Measurements from ENCODE around the gene PCNX1. TPM values are rescaled to one million over a fixed set of nuclear protein-coding genes. Genes with fewer than 3 reads are reported as not detected.

Gene PCNX1
- total and polyA plus RNA-seq, 9 of the 15 experiments (the other 6 are each of a cell fraction or from before 2014, with no cell fraction given), result 0.30 to 4.5 (median 2.3) TPM

GRCh38 chr14:70885343-70886022 is 21.8 kb upstream of the PCNX1 start:
- no peaks in the 10 kb centered on the region for H3K9me1 ChIP-seq (ENCODE audit: control insufficient read depth, insufficient read depth, low read length)
- H3K27me3 ChIP-seq (ENCODE audit: control insufficient read depth in 2 of 2, insufficient read depth in 2 of 2, low read length in 2 of 2), result no peaks in the 10 kb centered on the region
- intact Hi-C loops (cut with micrococcal nuclease) (no loop called here), in situ Hi-C loops (cut with MboI) (no loop called here)
- H3K4me3 ChIP-seq, result no peak overlapping the region
- H3K79me2 ChIP-seq (ENCODE audit: control insufficient read depth, insufficient read depth, low read length), result no peaks in the 10 kb centered on the region
- no TSS peak for BruUV-seq (replicated peaks)
- TF ChIP-seq CHD1 (IDR thresholded peaks at IDR 0.05; ENCODE audit: low read length), result no peak
- no peak for TF ChIP-seq ZNF3 (CRISPR knock-in tag; IDR thresholded peaks at IDR 0.05)
- TF ChIP-seq, protein P1, sequence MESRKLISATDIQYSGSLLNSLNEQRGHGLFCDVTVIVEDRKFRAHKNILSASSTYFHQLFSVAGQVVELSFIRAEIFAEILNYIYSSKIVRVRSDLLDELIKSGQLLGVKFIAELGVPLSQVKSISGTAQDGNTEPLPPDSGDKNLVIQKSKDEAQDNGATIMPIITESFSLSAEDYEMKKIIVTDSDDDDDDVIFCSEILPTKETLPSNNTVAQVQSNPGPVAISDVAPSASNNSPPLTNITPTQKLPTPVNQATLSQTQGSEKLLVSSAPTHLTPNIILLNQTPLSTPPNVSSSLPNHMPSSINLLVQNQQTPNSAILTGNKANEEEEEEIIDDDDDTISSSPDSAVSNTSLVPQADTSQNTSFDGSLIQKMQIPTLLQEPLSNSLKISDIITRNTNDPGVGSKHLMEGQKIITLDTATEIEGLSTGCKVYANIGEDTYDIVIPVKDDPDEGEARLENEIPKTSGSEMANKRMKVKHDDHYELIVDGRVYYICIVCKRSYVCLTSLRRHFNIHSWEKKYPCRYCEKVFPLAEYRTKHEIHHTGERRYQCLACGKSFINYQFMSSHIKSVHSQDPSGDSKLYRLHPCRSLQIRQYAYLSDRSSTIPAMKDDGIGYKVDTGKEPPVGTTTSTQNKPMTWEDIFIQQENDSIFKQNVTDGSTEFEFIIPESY (CRISPR knock-in tag; IDR thresholded peaks at IDR 0.05), result no peak
- TF ChIP-seq, protein P2, sequence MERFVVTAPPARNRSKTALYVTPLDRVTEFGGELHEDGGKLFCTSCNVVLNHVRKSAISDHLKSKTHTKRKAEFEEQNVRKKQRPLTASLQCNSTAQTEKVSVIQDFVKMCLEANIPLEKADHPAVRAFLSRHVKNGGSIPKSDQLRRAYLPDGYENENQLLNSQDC (CRISPR knock-in tag; IDR thresholded peaks at IDR 0.05), result no peak
- FAIRE-seq, result no peak
- no peak overlapping the region for H2AFZ ChIP-seq (ENCODE audit: low read depth, low read length)
- no peak for ATAC-seq
- no peak overlapping the region for H3K27ac ChIP-seq (ENCODE audit: extremely low read depth, low read depth, low read length)
- no peak overlapping the region for H3K9ac ChIP-seq (ENCODE audit: insufficient read depth in 1 of 2, low read depth in 2 of 2, low read length in 2 of 2)
- 0% methylated on average over 3 of the region's 5 CpGs for WGBS (ENCODE audit: insufficient coverage, low coverage, missing lambda C conversion rate)
- H3K9me3 ChIP-seq (replicated peaks; ENCODE audit: control insufficient read depth, insufficient read depth, low read depth, low read length), result no peaks in the 10 kb centered on the region
- peaks cover 0 to 3% of the 10 kb centered on the region in 2 experiments; a peak in 3 of 5 replicates for H3K4me1 ChIP-seq (replicated peaks in 1 of 2; ENCODE audit: control insufficient read depth in 2 of 2, insufficient read depth in 2 of 2, low read length in 2 of 2)
- no peak overlapping the region for H3K4me2 ChIP-seq (ENCODE audit: insufficient read depth, low read length)
- H4K20me1 ChIP-seq (replicated peaks; ENCODE audit: control insufficient read depth, insufficient read depth, low read length), result no peaks in the 10 kb centered on the region
- DNase-seq (ENCODE audit: extremely low read depth in 1 of 4, low spot score in 3 of 4), result no peak
- ChIA-PET POLR2A (interaction anchor here (1.8 kb wide), 1 partner anchor 13 kb away, joined by 5 read pairs; no protein-coding TSS in a partner anchor), CTCF (ENCODE audit: low intra/inter-chr PET ratio) (no interaction called here)
- H3K36me3 ChIP-seq (ENCODE audit: control insufficient read depth, insufficient read depth, low read length), result no peaks in the 10 kb centered on the region
